Chondrocyte (in vitro differentiated cells): ENCODE data around the gene CTCF. TPM values are rescaled to one million over a fixed set of nuclear protein-coding genes. Genes with fewer than 3 reads are reported as not detected.

Source experiments
- DNase-seq: peaks from one replicate; pipeline ENCODE4 v3.0.0; 2021; ENCODE audit warnings: mixed read lengths, low spot score
- H3K27ac Mint-ChIP-seq: one replicate; pipeline ENCODE4 v1.8.0; 2021; ENCODE audit warnings: mild to moderate bottlenecking, moderate library complexity, mixed read lengths; ENCODE audit not compliant: unreplicated experiment
- H3K27me3 Mint-ChIP-seq: 2 replicates; pipeline ENCODE4 v1.8.0; 2021; ENCODE audit warnings: low read depth, mixed read lengths
- H3K36me3 Mint-ChIP-seq: 2 replicates; pipeline ENCODE4 v1.8.0; 2021; ENCODE audit warnings: low read depth, mixed read lengths
- H3K4me1 Mint-ChIP-seq: 2 replicates; pipeline ENCODE4 v1.8.0; 2021; ENCODE audit warnings: low read depth, mild to moderate bottlenecking, mixed read lengths
- H3K4me3 Mint-ChIP-seq: one replicate; pipeline ENCODE4 v1.8.0; 2021; ENCODE audit warnings: mild to moderate bottlenecking, moderate library complexity, mixed read lengths; ENCODE audit not compliant: unreplicated experiment
- H3K9me3 Mint-ChIP-seq: 2 replicates; pipeline ENCODE4 v1.8.0; 2021; ENCODE audit warnings: low read depth, mixed read lengths
- CTCF ChIP-seq: fragments of 200-600 bp; sonication (generic); IDR thresholded peaks from 2 replicates; pipeline ENCODE4 v1.5.0; 2021; ENCODE audit warnings: antibody characterized with exemption, mild to moderate bottlenecking, moderate library complexity
- total RNA-seq: library from RNA; stranded (reverse); gene quantifications from 3 replicates; pipeline ENCODE4 v1.2.1, GENCODE V29; 2021

Gene CTCF
- total RNA-seq, 1 donor from 2014 or later, result 31.2 TPM

DNA sequence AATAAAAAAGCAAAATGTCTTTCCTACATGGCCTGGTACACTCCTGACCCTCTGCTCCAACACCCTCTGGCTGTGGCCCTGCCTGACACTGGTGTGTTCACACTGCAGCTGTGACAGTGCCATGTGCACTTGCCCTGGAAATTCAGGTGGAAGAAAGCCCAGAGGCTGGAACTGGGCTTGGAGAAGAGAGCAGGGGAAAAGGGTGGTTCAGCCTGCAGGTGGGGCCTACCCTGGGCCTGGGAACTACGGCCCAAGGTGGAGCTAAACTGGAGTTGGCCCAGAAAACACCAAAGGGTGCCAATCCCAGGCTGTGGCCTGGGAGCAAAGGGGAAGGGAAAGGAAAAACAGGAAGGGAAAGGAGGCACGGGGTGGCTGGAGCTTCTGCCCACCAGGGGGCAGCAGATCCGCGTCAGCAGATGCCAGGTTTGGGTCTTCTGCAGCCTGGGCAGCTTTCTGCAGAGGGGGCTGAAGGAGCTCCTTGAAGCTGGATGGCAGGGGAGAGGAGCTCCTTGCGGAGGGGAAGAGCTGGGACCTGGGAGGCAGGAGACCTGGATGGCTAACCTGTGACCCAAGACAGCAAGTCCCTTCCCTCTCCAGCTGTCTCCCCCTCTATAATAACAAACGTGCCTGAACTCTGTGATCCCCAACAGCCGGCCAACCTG is 15.4 kb upstream of the CTCF start:
- peaks cover 12% of the 10 kb centered on the region for H3K36me3 Mint-ChIP-seq
- DNase-seq, result no peak
- H3K27ac Mint-ChIP-seq, result peak overlapping the region; percentile 59
- H3K27me3 Mint-ChIP-seq, result no peaks in the 10 kb centered on the region
- H3K4me1 Mint-ChIP-seq, result peaks cover 11% of the 10 kb centered on the region
- H3K9me3 Mint-ChIP-seq, result no peaks in the 10 kb centered on the region
- peak; percentile 95 for TF ChIP-seq CTCF
- H3K4me3 Mint-ChIP-seq, result no peak overlapping the region

- H3K4me3 Mint-ChIP-seq, result no peak overlapping the region
- no peak for TF ChIP-seq CTCF
- peaks cover 8% of the 10 kb centered on the region for H3K36me3 Mint-ChIP-seq
- H3K27me3 Mint-ChIP-seq, result no peaks in the 10 kb centered on the region
- H3K9me3 Mint-ChIP-seq, result no peaks in the 10 kb centered on the region
- DNase-seq, result no peak
- H3K4me1 Mint-ChIP-seq, result peaks cover 11% of the 10 kb centered on the region
- no peak overlapping the region for H3K27ac Mint-ChIP-seq
These were observed 14.7 kb upstream of the CTCF start for GRCh38 chr16:67547423-67548264.

GRCh38 chr16:67548265-67549126 is 13.8 kb upstream of the CTCF start:
- Mint-ChIP-seq H3K27me3 (no peaks in the 10 kb centered on the region), H3K4me3 (no peak overlapping the region), H3K36me3 (peaks cover 8% of the 10 kb centered on the region), H3K9me3 (no peaks in the 10 kb centered on the region), H3K27ac (no peak overlapping the region), H3K4me1 (peaks cover 11% of the 10 kb centered on the region)
- no peak for DNase-seq
- no peak for TF ChIP-seq CTCF

DNA sequence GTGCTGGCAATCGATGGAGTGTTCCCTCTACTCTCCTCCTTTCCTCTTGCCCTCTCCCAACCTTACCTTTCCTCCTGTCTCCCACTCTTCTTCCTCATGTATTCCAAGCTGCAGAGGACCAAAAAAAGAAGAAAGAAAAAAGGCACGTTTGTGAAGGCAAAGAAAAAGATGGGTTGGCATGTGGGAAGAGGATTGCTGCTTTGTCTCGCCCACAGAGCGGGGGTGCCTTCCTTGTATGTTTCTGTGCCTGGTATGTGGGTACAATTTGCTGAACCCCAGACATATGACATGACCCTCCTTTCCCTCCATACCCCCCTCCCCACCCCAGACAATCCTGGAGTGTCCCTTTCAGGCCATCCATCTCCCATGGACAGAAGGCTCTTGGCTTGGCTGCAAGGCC is 13.1 kb upstream of the CTCF start:
- no peak for DNase-seq
- Mint-ChIP-seq H3K4me3 (no peak overlapping the region), H3K36me3 (peaks cover 2% of the 10 kb centered on the region), H3K9me3 (no peaks in the 10 kb centered on the region), H3K27ac (peak overlapping the region; percentile 57), H3K4me1 (peaks cover 11% of the 10 kb centered on the region), H3K27me3 (no peaks in the 10 kb centered on the region)
- TF ChIP-seq CTCF, result no peak

DNA sequence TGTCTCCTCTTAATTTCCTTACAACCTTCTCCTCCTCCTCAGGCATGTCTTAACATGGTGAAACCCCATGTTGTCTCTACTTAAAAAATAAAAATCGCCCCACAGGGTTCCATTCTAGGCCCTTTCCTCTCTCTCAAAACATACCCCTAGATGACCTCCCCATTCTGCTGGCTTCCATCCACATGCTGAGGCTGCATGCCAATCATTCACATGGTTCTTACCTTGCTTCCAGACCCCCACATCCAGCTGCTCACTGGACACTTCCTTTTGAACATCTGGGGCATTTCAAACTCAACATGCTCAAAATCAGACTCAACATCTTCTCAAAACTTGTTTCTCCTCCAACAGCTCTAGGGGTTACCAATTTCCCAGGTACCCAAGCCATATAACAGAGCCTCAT is 12.4 kb upstream of the CTCF start:
- Mint-ChIP-seq H3K27me3 (no peaks in the 10 kb centered on the region), H3K27ac (no peak overlapping the region), H3K36me3 (no peaks in the 10 kb centered on the region), H3K4me1 (peaks cover 11% of the 10 kb centered on the region), H3K4me3 (no peak overlapping the region), H3K9me3 (no peaks in the 10 kb centered on the region)
- no peak for DNase-seq
- no peak for TF ChIP-seq CTCF
